Hepatic stellate cell (primary cell): ENCODE measurements around the gene TMEM82.

Experiments
- DNase-seq: peaks from one replicate; pipeline ENCODE4 v3.0.0; 2011; ENCODE audit warnings: low spot score

TMEM82 gene

GRCh38 chr1:15756143-15757015, 14.1 kb downstream of the TMEM82 start:
- DNase-seq: no peak

- no peak for DNase-seq
Observed at GRCh38 chr1:15757016-15757543, 14.8 kb downstream of the TMEM82 start.

- peak; percentile 82 for DNase-seq
Observed at GRCh38 chr1:15757575-15758342, 15.5 kb downstream of the TMEM82 start.

- DNase-seq: peak; percentile 50
Observed at GRCh38 chr1:15758343-15758931, 16.1 kb downstream of the TMEM82 start, which contains the start of gene FBLIM1. FBLIM1 (plus strand) TSS chr1:15758795; CDS start chr1:15764984, 6,189 bp downstream.

- peak; percentile 69 for DNase-seq
Observed at GRCh38 chr1:15758953-15759661, 16.8 kb downstream of the TMEM82 start.

GRCh38 chr1:15760520-15761211, 18.4 kb downstream of the TMEM82 start:
- peak; percentile 95 for DNase-seq

GRCh38 chr1:15761366-15762128, 19.2 kb downstream of the TMEM82 start:
- no peak for DNase-seq

- no peak for DNase-seq
Observed at GRCh38 chr1:15762546-15762945, 20.2 kb downstream of the TMEM82 start.

GRCh38 chr1:15764269-15764764, 22.0 kb downstream of the TMEM82 start:
- DNase-seq: no peak

- DNase-seq: no peak
Observed at GRCh38 chr1:15764890-15765289, 22.6 kb downstream of the TMEM82 start.

GRCh38 chr1:15765495-15766194, 23.3 kb downstream of the TMEM82 start:
- no peak for DNase-seq

- no peak for DNase-seq
Observed at GRCh38 chr1:15767941-15768340, 25.6 kb downstream of the TMEM82 start.

GRCh38 chr1:15768388-15768787, 26.1 kb downstream of the TMEM82 start:
- DNase-seq: no peak

GRCh38 chr1:15770313-15770962, 28.1 kb downstream of the TMEM82 start:
- no peak for DNase-seq

- DNase-seq: no peak
Observed at GRCh38 chr1:15771836-15772515, 29.7 kb downstream of the TMEM82 start.

- no peak for DNase-seq
Observed at GRCh38 chr1:15775706-15776105, 33.4 kb downstream of the TMEM82 start.

- DNase-seq: no peak
Observed at GRCh38 chr1:15777909-15778707, 35.8 kb downstream of the TMEM82 start.

- no peak for DNase-seq
Observed at GRCh38 chr1:15785683-15786082, 43.4 kb downstream of the TMEM82 start.
